HEK293 (cell line): ENCODE data around the gene CD164.
A peak's percentile ranks its signal among the peaks of the same experiment; 100 is the strongest.

Experiments used
- FEZF1 ChIP-seq: fragments of 450-650 bp; formaldehyde crosslinking; IDR thresholded peaks from 2 replicates; pipeline ENCODE4 v1.5.1; 2016; ENCODE audit warnings: missing biosample characterization, missing genetic modification characterization
- HOXA7 ChIP-seq: sonication (generic); formaldehyde crosslinking; IDR thresholded peaks from 2 replicates; pipeline ENCODE4 v1.8.1; 2022; ENCODE audit warnings: missing genetic modification reagents, borderline replicate concordance
- HOXD13 ChIP-seq: sonication (generic); formaldehyde crosslinking; IDR thresholded peaks from 2 replicates; pipeline ENCODE4 v1.8.0; 2022; ENCODE audit warnings: missing genetic modification reagents, borderline replicate concordance
- KLF7 ChIP-seq: fragments of 450-650 bp; formaldehyde crosslinking; IDR thresholded peaks from 2 replicates; pipeline ENCODE4 v1.5.1; 2016; ENCODE audit warnings: missing biosample characterization, missing genetic modification characterization, borderline replicate concordance
- RBAK ChIP-seq: fragments of 450-650 bp; formaldehyde crosslinking; IDR thresholded peaks from 2 replicates; pipeline ENCODE4 v1.5.1; 2016; ENCODE audit warnings: missing biosample characterization, missing genetic modification characterization
- SALL2 ChIP-seq: fragments of 450-650 bp; formaldehyde crosslinking; IDR thresholded peaks from 2 replicates; pipeline ENCODE4 v1.5.0; 2017; ENCODE audit warnings: missing biosample characterization, mild to moderate bottlenecking, missing genetic modification characterization, borderline replicate concordance
- YY1 ChIP-seq: fragments of 450-650 bp; formaldehyde crosslinking; IDR thresholded peaks from 2 replicates; pipeline ENCODE4 v1.5.1; 2018; ENCODE audit warnings: missing biosample characterization, missing genetic modification characterization
- ZBTB21 ChIP-seq: fragments of 450-650 bp; formaldehyde crosslinking; IDR thresholded peaks from 2 replicates; pipeline ENCODE4 v1.5.1; 2017; ENCODE audit warnings: missing biosample characterization, missing genetic modification characterization
- ZBTB48 ChIP-seq: fragments of 450-650 bp; formaldehyde crosslinking; IDR thresholded peaks from 2 replicates; pipeline ENCODE4 v1.5.1; 2016; ENCODE audit warnings: missing biosample characterization, missing genetic modification characterization
- ZBTB8A ChIP-seq: fragments of 450-650 bp; formaldehyde crosslinking; IDR thresholded peaks from 2 replicates; pipeline ENCODE4 v1.5.1; 2016; ENCODE audit warnings: missing biosample characterization, missing genetic modification characterization
- ZEB2 ChIP-seq: fragments of 450-650 bp; formaldehyde crosslinking; IDR thresholded peaks from 2 replicates; pipeline ENCODE4 v1.5.1; 2016; ENCODE audit warnings: missing biosample characterization, missing genetic modification characterization
- ZFP3 ChIP-seq: fragments of 450-650 bp; formaldehyde crosslinking; IDR thresholded peaks from 2 replicates; pipeline ENCODE4 v1.5.1; 2016; ENCODE audit warnings: low read depth, missing biosample characterization, missing genetic modification characterization
- ZFP41 ChIP-seq: fragments of 450-650 bp; formaldehyde crosslinking; IDR thresholded peaks from 2 replicates; pipeline ENCODE4 v1.5.1; 2016; ENCODE audit warnings: missing biosample characterization, missing genetic modification characterization, borderline replicate concordance
- ZNF112 ChIP-seq: fragments of 450-650 bp; formaldehyde crosslinking; IDR thresholded peaks from 2 replicates; pipeline ENCODE4 v1.5.0; 2017; ENCODE audit warnings: missing biosample characterization, missing genetic modification characterization
- ZNF138 ChIP-seq: fragments of 450-650 bp; formaldehyde crosslinking; IDR thresholded peaks from 2 replicates; pipeline ENCODE4 v1.5.1; 2016; ENCODE audit warnings: missing biosample characterization, missing genetic modification characterization, borderline replicate concordance
- ZNF146 ChIP-seq: fragments of 450-650 bp; formaldehyde crosslinking; IDR thresholded peaks from 2 replicates; pipeline ENCODE4 v1.5.1; 2016; ENCODE audit warnings: missing biosample characterization, missing genetic modification characterization
- ZNF157 ChIP-seq: fragments of 450-650 bp; formaldehyde crosslinking; IDR thresholded peaks from 2 replicates; pipeline ENCODE4 v1.5.1; 2016; ENCODE audit warnings: missing biosample characterization, missing genetic modification characterization
- ZNF174 ChIP-seq: fragments of 450-650 bp; formaldehyde crosslinking; IDR thresholded peaks from 2 replicates; pipeline ENCODE4 v1.5.0; 2017; ENCODE audit warnings: missing biosample characterization, mild to moderate bottlenecking, missing genetic modification characterization
- ZNF2 ChIP-seq: fragments of 450-650 bp; formaldehyde crosslinking; IDR thresholded peaks from 2 replicates; pipeline ENCODE4 v1.5.1; 2016; ENCODE audit warnings: missing biosample characterization, missing genetic modification characterization
- ZNF214 ChIP-seq: fragments of 450-650 bp; formaldehyde crosslinking; IDR thresholded peaks from 2 replicates; pipeline ENCODE4 v1.5.1; 2017; ENCODE audit warnings: missing biosample characterization, mild to moderate bottlenecking, missing genetic modification characterization, borderline replicate concordance
- ZNF266 ChIP-seq: fragments of 450-650 bp; formaldehyde crosslinking; IDR thresholded peaks from 2 replicates; pipeline ENCODE4 v1.5.1; 2016; ENCODE audit warnings: missing biosample characterization, missing genetic modification characterization, low read depth
- ZNF292 ChIP-seq: fragments of 450-650 bp; formaldehyde crosslinking; IDR thresholded peaks from 2 replicates; pipeline ENCODE4 v1.5.1; 2016; ENCODE audit warnings: low read depth, missing biosample characterization, missing genetic modification characterization, borderline replicate concordance
- ZNF324 ChIP-seq: fragments of 450-650 bp; formaldehyde crosslinking; IDR thresholded peaks from 2 replicates; pipeline ENCODE4 v1.5.1; 2016; ENCODE audit warnings: missing biosample characterization, missing genetic modification characterization
- ZNF335 ChIP-seq: fragments of 450-650 bp; formaldehyde crosslinking; conservative IDR thresholded peaks from 2 replicates; pipeline ENCODE4 v1.5.1; 2016; ENCODE audit warnings: missing biosample characterization, missing genetic modification characterization
- ZNF354C ChIP-seq: fragments of 450-650 bp; formaldehyde crosslinking; IDR thresholded peaks from 2 replicates; pipeline ENCODE4 v1.5.1; 2016; ENCODE audit warnings: missing biosample characterization, missing genetic modification characterization, low read depth, borderline replicate concordance
- ZNF37A ChIP-seq: fragments of 450-650 bp; IDR thresholded peaks from 2 replicates; pipeline ENCODE4 v1.5.1; 2018; ENCODE audit warnings: missing biosample characterization, missing genetic modification characterization
- ZNF394 ChIP-seq: fragments of 450-650 bp; formaldehyde crosslinking; IDR thresholded peaks from 2 replicates; pipeline ENCODE4 v1.5.1; 2016; ENCODE audit warnings: missing biosample characterization, missing genetic modification characterization, mild to moderate bottlenecking, moderate library complexity, borderline replicate concordance
- ZNF473 ChIP-seq: fragments of 450-650 bp; formaldehyde crosslinking; IDR thresholded peaks from 2 replicates; pipeline ENCODE4 v1.5.1; 2017; ENCODE audit warnings: missing biosample characterization, missing genetic modification characterization
- ZNF514 ChIP-seq: fragments of 450-650 bp; formaldehyde crosslinking; IDR thresholded peaks from 2 replicates; pipeline ENCODE4 v1.5.1; 2016; ENCODE audit warnings: missing biosample characterization, missing genetic modification characterization
- ZNF561 ChIP-seq: fragments of 450-650 bp; IDR thresholded peaks from 2 replicates; pipeline ENCODE4 v1.5.1; 2018; ENCODE audit warnings: missing biosample characterization, missing genetic modification characterization, borderline replicate concordance
- ZNF610 ChIP-seq: fragments of 450-650 bp; formaldehyde crosslinking; IDR thresholded peaks from 2 replicates; pipeline ENCODE4 v1.5.1; 2016; ENCODE audit warnings: missing biosample characterization, missing genetic modification characterization, borderline replicate concordance
- ZNF626 ChIP-seq: fragments of 450-650 bp; sonication (Bioruptor Pico); formaldehyde crosslinking; IDR thresholded peaks from 2 replicates; pipeline ENCODE4 v1.5.1; 2018; ENCODE audit warnings: missing biosample characterization, missing genetic modification characterization, inconsistent platforms
- ZNF639 ChIP-seq: fragments of 450-650 bp; formaldehyde crosslinking; IDR thresholded peaks from 2 replicates; pipeline ENCODE4 v1.5.1; 2016; ENCODE audit warnings: missing biosample characterization, missing genetic modification characterization
- ZNF670 ChIP-seq: fragments of 450-650 bp; formaldehyde crosslinking; IDR thresholded peaks from 2 replicates; pipeline ENCODE4 v1.5.1; 2016; ENCODE audit warnings: missing biosample characterization, missing genetic modification characterization, low read depth
- ZNF776 ChIP-seq: fragments of 450-650 bp; formaldehyde crosslinking; IDR thresholded peaks from 2 replicates; pipeline ENCODE4 v1.5.0; 2017; ENCODE audit warnings: missing biosample characterization, missing genetic modification characterization, borderline replicate concordance
- TF ChIP-seq, protein P1 (sequence below): fragments of 450-650 bp; formaldehyde crosslinking; IDR thresholded peaks from 2 replicates; pipeline ENCODE4 v1.5.1; 2017; ENCODE audit warnings: missing biosample characterization, missing genetic modification characterization
- TF ChIP-seq, protein P2 (sequence below): fragments of 450-650 bp; formaldehyde crosslinking; optimal IDR thresholded peaks from 2 replicates; pipeline ENCODE3; 2016; ENCODE audit warnings: missing biosample characterization, mild to moderate bottlenecking, missing genetic modification characterization

Gene CD164

GRCh38 chr6:109382576-109383437 lies 540 bp upstream of the CD164 start (continued):
- TF ChIP-seq ZBTB21 = peak; percentile 39; the same call in 1 of the 2 replicates
- TF ChIP-seq ZNF266 (tag by site-specific recombination) = no peak
- no peak for TF ChIP-seq ZNF292
- no peak for TF ChIP-seq ZNF473
- TF ChIP-seq HOXD13 = no peak
- peak; percentile 94 for TF ChIP-seq ZBTB8A (tag by site-specific recombination)
- TF ChIP-seq ZBTB48 (tag by site-specific recombination) = no peak
- TF ChIP-seq ZFP3 = no peak
- TF ChIP-seq ZFP41 (tag by site-specific recombination) = no peak
- peak; percentile 68 for TF ChIP-seq ZNF335
- no peak for TF ChIP-seq HOXA7 (CRISPR knock-in tag)
- peak; percentile 95 for TF ChIP-seq ZNF561
- peak; percentile 91; the same call in 1 of the 2 replicates for TF ChIP-seq ZEB2 (tag by site-specific recombination)
- no peak for TF ChIP-seq ZNF214
- TF ChIP-seq ZNF610 = no peak
- TF ChIP-seq ZNF37A (tag by site-specific recombination) = no peak
- 0 out of 2 replicates have a peak, but pooled peaks have one; percentile 62 for TF ChIP-seq ZNF2
- TF ChIP-seq RBAK (tag by site-specific recombination) = no peak
- TF ChIP-seq ZNF639 (tag by site-specific recombination) = 0 out of 2 replicates have a peak, but pooled peaks have one; percentile 58
- peak; percentile 79 for TF ChIP-seq FEZF1 (tag by site-specific recombination)
- no peak for TF ChIP-seq ZNF112 (tag by site-specific recombination)
- no peak for TF ChIP-seq ZNF514
- no peak for TF ChIP-seq ZNF354C (tag by site-specific recombination)
- TF ChIP-seq KLF7 (tag by site-specific recombination) = 0 out of 2 replicates have a peak, but pooled peaks have one; percentile 55
- TF ChIP-seq ZNF146 (tag by site-specific recombination) = no peak
- TF ChIP-seq ZNF776 (tag by site-specific recombination) = no peak
- TF ChIP-seq ZNF174 (tag by site-specific recombination) = no peak
- TF ChIP-seq SALL2 (tag by site-specific recombination) = no peak
- 0 out of 2 replicates have a peak, but pooled peaks have one; percentile 19 for TF ChIP-seq YY1 (tag by site-specific recombination)
- TF ChIP-seq ZNF157 = no peak
- no peak for TF ChIP-seq ZNF670 (tag by site-specific recombination)
- TF ChIP-seq ZNF138 (tag by site-specific recombination) = no peak
- TF ChIP-seq, protein P1, sequence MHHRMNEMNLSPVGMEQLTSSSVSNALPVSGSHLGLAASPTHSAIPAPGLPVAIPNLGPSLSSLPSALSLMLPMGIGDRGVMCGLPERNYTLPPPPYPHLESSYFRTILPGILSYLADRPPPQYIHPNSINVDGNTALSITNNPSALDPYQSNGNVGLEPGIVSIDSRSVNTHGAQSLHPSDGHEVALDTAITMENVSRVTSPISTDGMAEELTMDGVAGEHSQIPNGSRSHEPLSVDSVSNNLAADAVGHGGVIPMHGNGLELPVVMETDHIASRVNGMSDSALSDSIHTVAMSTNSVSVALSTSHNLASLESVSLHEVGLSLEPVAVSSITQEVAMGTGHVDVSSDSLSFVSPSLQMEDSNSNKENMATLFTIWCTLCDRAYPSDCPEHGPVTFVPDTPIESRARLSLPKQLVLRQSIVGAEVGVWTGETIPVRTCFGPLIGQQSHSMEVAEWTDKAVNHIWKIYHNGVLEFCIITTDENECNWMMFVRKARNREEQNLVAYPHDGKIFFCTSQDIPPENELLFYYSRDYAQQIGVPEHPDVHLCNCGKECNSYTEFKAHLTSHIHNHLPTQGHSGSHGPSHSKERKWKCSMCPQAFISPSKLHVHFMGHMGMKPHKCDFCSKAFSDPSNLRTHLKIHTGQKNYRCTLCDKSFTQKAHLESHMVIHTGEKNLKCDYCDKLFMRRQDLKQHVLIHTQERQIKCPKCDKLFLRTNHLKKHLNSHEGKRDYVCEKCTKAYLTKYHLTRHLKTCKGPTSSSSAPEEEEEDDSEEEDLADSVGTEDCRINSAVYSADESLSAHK = no peak; the same call in 1 of the 2 replicates
- no peak for TF ChIP-seq ZNF626 (tag by site-specific recombination)
- TF ChIP-seq, protein P2, sequence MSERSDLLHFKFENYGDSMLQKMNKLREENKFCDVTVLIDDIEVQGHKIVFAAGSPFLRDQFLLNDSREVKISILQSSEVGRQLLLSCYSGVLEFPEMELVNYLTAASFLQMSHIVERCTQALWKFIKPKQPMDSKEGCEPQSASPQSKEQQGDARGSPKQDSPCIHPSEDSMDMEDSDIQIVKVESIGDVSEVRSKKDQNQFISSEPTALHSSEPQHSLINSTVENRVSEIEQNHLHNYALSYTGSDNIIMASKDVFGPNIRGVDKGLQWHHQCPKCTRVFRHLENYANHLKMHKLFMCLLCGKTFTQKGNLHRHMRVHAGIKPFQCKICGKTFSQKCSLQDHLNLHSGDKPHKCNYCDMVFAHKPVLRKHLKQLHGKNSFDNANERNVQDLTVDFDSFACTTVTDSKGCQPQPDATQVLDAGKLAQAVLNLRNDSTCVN (tag by site-specific recombination) = peak; percentile 69
- TF ChIP-seq ZNF394 (tag by site-specific recombination) = peak; percentile 55
- TF ChIP-seq ZNF324 = no peak; the same call in 1 of the 2 replicates
